ENCODE results near the gene CHPF.

Gene CHPF

GRCh38 chr2:219573166-219573565 is 29.6 kb upstream of the CHPF start:
- no peak overlapping the region for H3K27ac ChIP-seq (replicated peaks)
- peaks cover 9% of the 10 kb centered on the region for H3K27me3 ChIP-seq (ENCODE audit: insufficient read depth, poor library complexity, severe bottlenecking)
- DNase-seq (ENCODE audit: low read depth in 1 of 2, low spot score in 1 of 2), result no peak
- H3K4me3 ChIP-seq (replicated peaks; ENCODE audit: insufficient read depth, low read length), result no peak overlapping the region
- TF ChIP-seq CTCF (IDR thresholded peaks at IDR 0.05; ENCODE audit: insufficient read depth, low read length), result no peak
- no peak for TF ChIP-seq REST (IDR thresholded peaks at IDR 0.05; ENCODE audit: insufficient replicate concordance, low read depth)
- no peak for TF ChIP-seq POLR2AphosphoS5 (IDR thresholded peaks at IDR 0.05; ENCODE audit: low read depth)
- no peak for TF ChIP-seq GABPA (IDR thresholded peaks at IDR 0.05; ENCODE audit: low read depth)
- TF ChIP-seq SPI1 (IDR thresholded peaks at IDR 0.05; ENCODE audit: borderline replicate concordance, low read depth), result no peak

- H3K27ac ChIP-seq (replicated peaks), result no peak within 1 kb of the TSS
- H3K4me3 ChIP-seq (replicated peaks; ENCODE audit: insufficient read depth, low read length), result peak within 1 kb of the TSS; percentile 37
- DNase-seq (ENCODE audit: low read depth in 1 of 2, low spot score in 1 of 2), result no peak
- TF ChIP-seq SPI1 (IDR thresholded peaks at IDR 0.05; ENCODE audit: borderline replicate concordance, low read depth), result no peak
- no peak for TF ChIP-seq GABPA (IDR thresholded peaks at IDR 0.05; ENCODE audit: low read depth)
- TF ChIP-seq CTCF (IDR thresholded peaks at IDR 0.05; ENCODE audit: insufficient read depth, low read length), result no peak
- no peak for TF ChIP-seq REST (IDR thresholded peaks at IDR 0.05; ENCODE audit: insufficient replicate concordance, low read depth)
- no peak for TF ChIP-seq POLR2AphosphoS5 (IDR thresholded peaks at IDR 0.05; ENCODE audit: low read depth)
- H3K27me3 ChIP-seq (ENCODE audit: insufficient read depth, poor library complexity, severe bottlenecking), result peaks cover 9% of the 10 kb centered on the region
These were observed 28.8 kb upstream of the CHPF start, which contains the start of gene INHA for GRCh38 chr2:219572237-219573001. Gene INHA (plus strand): TSS chr2:219572310. CDS start chr2:219572375, 65 bp downstream.

GRCh38 chr2:219571311-219572236 is 28.0 kb upstream of the CHPF start, which contains the start of gene OBSL1:
Gene OBSL1 (minus strand): TSS chr2:219571539. CDS start chr2:219571232, 307 bp downstream.
- H3K4me3 ChIP-seq (replicated peaks; ENCODE audit: insufficient read depth, low read length), result peak within 1 kb of the TSS; percentile 37
- no peak within 1 kb of the TSS for H3K27ac ChIP-seq (replicated peaks)

More at GRCh38 chr2:219571311-219572236, 28.0 kb upstream of the CHPF start, which contains the start of gene OBSL1:
- H3K27me3 ChIP-seq (ENCODE audit: insufficient read depth, poor library complexity, severe bottlenecking), result peaks cover 9% of the 10 kb centered on the region
- peak; percentile 47 to 50 for DNase-seq (ENCODE audit: low read depth in 1 of 2, low spot score in 1 of 2)
- TF ChIP-seq CTCF (IDR thresholded peaks at IDR 0.05; ENCODE audit: insufficient read depth, low read length), result no peak
- no peak for TF ChIP-seq REST (IDR thresholded peaks at IDR 0.05; ENCODE audit: insufficient replicate concordance, low read depth)
- no peak for TF ChIP-seq GABPA (IDR thresholded peaks at IDR 0.05; ENCODE audit: low read depth)
- TF ChIP-seq POLR2AphosphoS5 (IDR thresholded peaks at IDR 0.05; ENCODE audit: low read depth), result no peak
- TF ChIP-seq SPI1 (IDR thresholded peaks at IDR 0.05; ENCODE audit: borderline replicate concordance, low read depth), result no peak

Measured in HL-60 (cell line).